Activated effector memory CD4-positive, alpha-beta T cell treated with anti-CD3 and anti-CD28 coated beads, Interleukin-2, amount 50 U/mL, for 16 hours (primary cell): ENCODE measurements around the gene SLC30A4.
"Not testable (repeated sequence)": the region's sequence is repeated elsewhere in the genome, so short reads cannot be mapped to it uniquely, and the experiment has no call there.

Experiments
- DNase-seq: peaks from one replicate; pipeline ENCODE4 v3.0.0-alpha.2; 2020

The SLC30A4 gene, protein sequence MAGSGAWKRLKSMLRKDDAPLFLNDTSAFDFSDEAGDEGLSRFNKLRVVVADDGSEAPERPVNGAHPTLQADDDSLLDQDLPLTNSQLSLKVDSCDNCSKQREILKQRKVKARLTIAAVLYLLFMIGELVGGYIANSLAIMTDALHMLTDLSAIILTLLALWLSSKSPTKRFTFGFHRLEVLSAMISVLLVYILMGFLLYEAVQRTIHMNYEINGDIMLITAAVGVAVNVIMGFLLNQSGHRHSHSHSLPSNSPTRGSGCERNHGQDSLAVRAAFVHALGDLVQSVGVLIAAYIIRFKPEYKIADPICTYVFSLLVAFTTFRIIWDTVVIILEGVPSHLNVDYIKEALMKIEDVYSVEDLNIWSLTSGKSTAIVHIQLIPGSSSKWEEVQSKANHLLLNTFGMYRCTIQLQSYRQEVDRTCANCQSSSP

DNA sequence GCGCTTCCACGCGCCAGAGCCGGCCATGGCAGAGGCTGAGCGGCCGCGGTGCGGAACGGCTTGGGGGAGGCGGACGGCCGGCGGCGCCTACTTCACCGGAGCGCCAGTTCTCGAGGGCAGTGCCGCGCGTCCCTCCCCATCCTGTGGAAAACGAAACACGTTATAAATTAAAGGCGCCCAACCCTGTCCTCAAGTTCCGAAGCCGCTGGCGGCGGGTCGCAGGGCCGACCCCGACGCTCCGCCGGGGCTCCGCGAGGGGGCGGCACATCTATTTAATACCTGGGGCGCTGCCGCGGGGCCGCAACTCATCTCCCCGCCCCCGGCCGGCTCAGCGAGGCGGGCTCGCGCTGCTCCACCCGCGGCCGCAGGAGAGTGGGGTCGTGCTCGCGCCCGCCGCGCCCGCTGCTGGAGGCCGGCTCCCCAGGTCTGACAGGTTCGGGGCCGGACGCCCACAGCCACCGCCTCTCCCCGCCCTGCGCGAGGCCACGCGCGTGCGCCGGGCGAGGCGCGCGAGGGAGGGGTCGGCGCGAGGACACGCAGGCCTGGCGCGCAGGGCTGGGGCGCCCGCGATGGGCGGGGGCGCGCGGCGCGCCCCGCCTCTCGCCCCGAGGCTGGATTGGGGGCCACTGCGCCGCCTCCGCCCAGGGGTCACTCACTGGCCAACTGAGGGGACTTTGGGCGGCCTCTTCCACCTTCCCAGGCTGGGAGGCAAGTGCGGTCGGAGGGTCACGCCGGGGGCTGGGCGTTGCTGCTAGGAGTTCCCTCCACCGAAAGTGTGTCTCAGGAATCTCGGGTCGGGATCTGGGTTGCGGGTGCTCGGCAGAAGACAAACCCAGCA, at the start of gene SLC30A4:
TSS of gene SLC30A4 (minus strand) at position 428 of the 838 bp plus-strand sequence. CDS start at position 27, 401 bp downstream.
- peak; percentile 87 for DNase-seq

DNA sequence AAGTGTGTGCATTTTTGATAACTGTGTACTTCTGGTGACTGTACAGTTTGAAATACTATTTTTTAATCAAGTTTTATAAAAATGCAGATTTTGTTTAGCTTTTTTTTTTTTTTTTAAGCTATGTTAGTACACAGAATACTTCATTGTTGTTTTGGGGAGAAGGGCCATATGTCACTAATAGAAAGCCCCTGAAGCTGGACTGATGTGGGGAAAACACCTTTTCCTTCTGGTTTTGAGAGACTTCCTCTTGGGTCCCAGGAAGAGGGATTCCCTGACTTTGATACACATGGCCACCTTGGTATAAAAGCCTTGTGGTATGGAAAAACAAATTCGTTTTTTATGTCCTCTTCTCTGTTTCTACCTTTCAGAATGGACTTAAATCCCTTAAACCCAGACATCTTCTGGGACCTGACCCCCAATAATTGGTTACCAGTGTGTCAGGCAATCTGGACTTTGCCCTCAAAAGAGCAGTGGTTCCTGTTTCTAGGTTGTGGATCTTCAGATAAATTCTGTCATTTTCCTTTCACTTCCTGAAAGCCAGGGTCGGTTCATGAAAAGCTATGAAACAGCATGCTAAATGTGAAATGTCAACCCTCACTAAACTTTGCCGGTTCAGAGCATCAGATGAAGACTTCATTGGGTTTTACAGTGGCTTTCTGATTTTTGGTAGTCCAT, 33.5 kb upstream of the SLC30A4 start:
- no peak for DNase-seq

DNA sequence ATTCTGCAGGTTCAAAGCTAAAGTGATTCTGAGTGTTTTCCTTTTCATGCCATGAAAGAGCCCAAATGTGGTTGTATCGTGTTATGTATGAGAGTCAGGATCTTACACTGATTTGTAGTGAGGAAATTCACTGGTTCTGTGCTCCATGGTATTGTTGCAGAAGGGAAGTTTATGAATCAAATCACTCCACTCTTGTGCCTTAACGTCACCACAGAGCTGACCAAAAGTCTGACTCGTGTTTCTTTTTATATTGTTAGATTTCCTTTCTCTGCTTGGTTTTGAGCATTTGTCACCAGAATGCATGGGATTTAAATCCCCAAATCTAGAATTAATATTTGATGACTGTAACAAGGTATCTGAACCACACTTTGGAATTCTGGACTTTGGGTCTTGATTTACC, 29.1 kb upstream of the SLC30A4 start:
- no peak for DNase-seq

DNA sequence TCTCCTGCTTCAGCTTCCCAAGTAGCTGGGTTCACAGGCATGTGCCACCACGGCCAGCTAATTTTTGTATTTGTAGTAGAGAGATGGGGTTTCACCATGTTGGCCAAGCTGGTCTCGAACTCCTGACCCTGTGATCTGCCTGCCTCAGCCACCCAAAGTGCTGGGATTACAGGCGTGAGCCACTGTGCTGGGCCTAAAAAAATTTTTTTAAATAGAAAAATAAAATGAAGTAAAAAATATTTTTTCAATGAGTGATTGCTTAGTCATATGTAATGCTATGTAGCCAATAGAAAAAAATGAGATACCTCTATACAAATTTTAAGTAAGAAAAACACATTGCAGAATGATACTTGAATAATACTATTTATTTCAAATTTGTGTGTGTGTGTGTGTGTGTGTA, 27.9 kb upstream of the SLC30A4 start:
- no peak for DNase-seq

DNA sequence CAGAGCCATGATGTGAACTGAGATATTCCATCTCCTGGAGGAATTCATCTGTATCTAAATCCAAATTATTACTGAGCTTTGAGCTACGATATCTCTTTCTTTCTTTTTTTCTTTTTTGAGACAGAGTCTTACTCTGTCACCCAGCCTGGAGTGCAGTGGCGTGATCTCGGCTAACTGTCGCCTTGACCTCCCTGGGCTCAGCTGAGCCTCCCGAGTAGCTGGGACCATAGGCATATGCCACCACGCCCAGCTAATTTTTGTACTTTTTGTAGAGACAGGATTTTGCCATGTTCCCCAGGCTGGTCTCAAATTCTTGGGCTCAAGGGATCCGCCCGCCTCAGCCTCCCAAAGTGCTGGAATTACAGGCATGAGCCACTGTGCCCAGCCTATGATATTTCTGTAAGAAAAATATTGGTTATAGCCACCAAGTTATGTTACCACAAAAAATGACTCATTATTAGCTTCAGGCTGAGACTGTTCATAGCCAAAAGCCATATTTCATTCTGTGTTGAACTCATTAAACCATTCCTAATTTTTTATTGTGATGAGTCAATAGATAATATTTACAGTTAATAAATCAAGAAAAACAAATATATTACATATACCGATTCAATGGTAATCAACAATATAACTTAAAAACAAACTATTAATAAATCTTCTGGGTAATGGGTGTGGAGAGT, 27.1 kb upstream of the SLC30A4 start:
- DNase-seq, result no peak

DNA sequence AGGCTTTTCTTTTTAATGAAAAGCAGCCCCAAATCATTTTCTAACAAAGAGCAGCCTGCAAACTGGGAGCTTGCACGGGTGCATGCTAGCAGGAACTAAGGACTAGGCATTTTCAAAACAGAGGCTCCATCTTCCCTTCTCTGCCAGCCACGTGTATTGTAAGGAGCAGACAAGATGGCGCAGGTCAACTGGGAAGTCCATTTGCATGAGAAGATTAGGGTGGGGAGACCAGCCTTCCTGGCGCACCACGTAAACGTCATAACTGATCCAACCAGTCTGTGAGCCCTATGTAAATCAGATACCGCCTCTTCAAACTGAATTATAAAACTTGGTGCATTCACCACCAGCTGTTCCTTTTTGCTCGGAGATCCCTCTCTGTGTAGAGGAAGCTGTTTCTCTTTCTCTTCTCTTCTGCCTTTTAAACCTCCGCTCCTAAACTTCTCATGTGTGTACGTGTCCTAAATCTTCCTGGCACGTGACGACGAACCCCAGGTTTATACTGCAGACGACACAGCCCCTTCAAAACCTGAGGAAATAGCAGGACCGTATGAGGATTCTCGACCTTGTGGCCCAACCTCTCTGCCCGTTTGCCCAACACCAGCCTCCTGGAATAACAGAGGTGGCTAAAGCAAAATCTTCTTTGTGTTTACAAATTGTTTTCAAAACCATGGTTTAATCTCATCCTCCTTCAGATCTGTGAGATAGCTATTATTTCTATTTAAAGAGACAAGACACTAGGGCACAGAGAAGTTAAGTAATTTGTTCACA, 26.4 kb upstream of the SLC30A4 start:
- DNase-seq, result no peak

DNA sequence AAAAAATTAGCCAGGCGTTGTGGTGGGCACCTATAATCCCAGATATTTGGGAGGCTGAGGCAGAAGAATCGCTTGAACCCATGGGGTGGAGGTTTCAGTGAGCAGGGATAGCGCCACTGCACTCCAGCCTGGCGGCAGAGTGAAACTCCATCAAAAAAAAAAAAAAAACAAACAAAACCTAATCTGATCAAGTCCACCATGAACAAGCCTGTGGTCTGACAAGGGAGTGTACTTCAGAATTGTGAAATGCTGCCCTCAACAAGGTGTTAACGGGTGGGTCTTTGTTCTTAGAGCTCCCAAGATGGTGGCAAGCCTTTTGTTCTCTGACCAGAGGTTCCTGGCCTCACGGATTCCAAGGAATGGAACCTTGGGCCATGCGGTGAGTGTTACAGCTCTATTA, 24.2 kb upstream of the SLC30A4 start:
- DNase-seq, result no peak

DNA sequence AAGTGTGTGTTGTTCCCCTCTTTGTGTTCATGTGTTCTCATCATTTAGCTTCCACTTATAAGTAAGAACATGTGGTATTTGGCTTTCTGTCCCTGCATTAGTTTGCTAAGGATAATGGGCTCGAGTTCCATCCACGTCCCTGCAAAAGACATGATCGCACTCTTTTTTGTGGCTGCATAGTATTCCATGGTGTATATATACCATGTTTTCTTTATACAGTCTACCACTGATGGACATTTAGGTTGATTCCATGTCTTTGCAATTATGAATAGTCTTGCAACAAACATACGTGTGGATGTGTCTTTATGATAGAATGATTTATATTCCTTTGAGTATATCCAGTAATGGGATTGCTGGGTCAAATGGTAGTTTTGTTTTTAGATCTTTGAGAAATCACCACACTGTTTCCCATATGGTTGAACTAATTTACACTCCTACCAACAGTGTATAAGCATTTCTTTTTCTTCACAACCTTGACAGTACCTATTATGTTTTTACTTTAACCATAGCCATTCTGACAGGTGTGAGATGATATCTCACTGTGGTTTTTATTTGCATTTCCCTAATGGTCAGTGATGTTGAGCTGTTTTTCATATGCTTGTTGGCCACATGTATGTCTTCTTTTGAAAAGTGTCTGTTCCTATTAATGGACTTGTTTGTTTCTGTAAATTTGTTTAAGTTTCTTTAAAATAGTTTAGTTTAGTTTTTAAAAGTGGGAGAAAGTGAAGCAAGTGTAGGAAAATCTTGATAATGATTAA, 21.9 kb upstream of the SLC30A4 start:
- DNase-seq, result no peak

DNA sequence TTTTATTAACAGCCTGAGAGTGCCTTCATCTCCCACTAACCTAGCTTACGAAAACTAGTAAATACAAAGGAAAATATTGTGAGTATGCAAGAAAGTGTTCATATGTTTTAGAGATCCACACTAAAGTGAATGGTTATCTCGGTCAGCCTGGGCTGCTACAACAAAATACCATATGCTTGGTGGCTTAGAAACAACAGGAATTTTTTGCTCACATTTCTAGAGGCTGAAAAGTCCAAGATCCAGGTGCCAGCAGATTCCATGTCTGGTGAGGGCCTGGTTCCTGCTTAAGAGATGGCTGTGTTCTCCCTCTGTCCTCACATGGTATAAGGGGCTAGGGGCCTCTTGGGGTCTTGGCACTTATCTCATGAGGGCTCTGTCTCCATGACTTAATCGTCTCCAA, 20.5 kb upstream of the SLC30A4 start:
- no peak for DNase-seq

DNA sequence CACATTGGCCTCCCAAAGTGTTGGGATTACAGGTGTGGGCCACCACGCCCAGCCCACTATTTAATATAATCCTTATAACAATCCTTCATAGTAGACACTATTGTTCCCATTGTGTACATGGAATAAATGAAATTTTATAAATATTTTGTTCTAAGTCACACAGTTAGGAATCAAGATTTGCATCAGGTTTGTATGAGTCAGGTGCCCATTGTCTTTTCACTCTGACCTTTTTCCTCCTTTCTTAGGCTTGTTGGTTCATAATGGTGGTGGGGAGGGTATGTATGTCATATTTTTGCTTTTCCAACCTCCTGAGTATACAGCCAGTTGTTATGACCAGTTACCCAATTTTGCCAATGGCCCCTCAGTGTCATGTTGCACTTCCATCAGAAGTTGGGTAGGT, 18.0 kb upstream of the SLC30A4 start:
- no peak for DNase-seq

DNA sequence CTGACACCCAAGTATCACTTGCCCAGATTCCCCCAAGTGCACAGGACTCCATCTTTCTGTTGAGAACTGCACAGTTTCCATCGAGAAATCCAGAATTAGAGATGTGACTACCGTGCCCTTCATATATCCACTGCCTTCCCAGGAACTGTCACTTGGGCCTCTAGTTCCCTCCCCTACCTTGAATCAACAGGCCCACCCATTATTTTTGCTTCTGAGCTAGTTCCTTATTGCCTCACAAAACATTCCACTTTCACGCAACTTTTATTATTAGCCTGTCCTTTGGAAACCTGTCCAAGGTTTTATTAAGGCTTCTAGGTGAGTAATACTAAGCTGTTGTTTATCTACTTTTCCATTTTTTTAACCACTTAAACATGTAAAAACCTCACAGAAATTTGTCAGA, 17.1 kb upstream of the SLC30A4 start:
- no peak for DNase-seq

DNA sequence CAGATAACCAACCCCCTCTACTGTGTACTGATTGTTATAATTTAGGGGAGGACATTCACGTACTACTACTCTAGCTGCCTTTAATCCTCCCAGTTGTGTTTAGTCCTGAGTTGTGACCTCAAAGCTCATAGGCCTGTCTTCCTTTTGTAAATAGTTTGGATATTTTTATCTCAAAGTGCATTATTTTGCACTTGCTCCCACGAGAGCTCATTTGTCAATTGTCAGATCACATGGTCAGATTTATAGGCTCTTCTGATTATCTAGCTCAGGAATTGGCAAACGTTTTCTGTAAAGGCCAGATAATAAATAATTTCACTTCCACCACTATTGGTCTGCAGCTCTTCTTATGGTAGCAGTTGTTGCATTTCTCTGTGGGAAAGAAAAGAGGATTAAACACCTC, 14.4 kb upstream of the SLC30A4 start:
- no peak for DNase-seq

DNA sequence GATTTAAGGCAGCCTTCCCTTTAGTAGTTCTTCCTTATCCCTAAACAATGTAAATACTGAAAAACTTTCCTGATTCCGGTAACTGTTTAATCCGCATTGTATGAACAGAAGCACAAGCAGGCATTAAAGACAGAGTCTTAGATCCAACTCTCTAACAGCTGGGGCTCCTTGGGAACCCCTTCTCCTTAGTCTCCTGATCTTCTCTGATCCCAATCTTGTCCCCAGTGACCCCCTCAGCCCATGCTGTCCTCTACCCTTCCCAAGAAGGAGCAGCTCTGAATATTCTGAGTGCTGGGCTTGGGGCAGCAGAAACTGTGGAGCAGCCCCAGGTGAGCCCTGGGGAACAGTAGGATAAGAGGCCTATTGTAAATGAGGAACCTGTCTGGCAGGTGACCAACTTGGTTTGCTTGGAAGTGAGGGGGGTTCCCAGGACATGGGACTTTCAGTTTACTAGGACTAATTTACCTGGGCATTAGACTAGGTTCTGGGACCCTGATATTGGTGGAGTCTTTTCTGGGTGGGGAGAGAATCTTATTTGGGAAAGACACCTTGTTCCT, 13.0 kb upstream of the SLC30A4 start:
- no peak for DNase-seq

DNA sequence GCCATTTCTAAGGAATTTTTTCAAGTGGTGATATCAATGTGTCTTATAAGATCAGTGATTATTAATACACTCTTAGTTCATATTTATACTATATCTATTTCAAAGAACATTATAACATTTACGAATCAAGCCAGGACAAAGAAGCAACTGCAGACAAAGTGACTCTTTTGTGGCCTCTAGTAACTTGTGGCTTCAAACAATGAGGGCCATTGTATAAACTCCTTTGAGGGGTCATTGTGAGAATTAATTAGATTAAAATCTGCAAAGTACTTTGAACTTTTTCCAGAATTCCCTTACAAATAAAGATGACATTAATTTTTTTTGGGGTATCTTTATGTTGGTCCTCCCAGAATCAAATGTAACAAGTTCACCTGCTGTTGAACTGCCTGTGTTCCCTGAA, 12.3 kb upstream of the SLC30A4 start:
- DNase-seq, result no peak

DNA sequence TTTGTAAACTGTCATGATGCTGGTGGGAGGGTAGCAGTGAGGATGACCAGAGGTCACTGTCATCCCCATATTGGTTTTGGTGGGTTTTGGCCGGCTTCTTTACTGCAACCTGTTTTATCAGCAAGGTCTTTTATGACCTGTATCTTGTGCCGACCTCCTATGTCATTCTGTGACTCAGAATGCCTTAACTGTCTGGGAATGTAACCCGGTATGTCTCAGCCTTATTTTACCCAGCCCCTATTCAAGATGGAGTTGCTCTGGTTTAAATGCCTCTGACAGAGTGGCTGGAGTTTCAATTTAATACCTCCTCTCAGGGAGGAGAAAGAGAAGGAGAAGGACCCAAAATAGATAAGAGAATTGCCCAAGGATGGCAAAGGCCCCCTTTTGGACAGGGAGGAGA, 10.3 kb upstream of the SLC30A4 start:
- DNase-seq, result not testable (repeated sequence)

DNA sequence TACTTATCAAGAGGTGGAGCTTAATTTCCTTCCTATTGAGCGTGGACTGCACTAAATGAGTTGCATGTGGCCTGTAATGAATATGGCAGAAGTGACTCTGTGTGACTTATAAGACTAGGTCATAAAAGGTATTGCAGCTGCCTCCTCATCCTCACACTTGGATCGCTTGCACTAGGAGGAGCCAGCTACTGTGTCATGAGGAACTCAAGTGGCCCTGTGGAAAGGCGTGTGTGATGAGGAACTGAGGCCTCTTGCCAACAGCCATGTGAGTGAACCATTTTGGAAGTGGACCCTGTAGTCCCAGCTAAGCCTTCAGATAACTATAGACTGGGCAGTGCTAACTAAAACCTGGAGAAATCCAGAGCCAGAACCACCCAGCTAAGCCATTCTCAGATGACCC, 7.1 kb upstream of the SLC30A4 start:
- DNase-seq, result no peak

DNA sequence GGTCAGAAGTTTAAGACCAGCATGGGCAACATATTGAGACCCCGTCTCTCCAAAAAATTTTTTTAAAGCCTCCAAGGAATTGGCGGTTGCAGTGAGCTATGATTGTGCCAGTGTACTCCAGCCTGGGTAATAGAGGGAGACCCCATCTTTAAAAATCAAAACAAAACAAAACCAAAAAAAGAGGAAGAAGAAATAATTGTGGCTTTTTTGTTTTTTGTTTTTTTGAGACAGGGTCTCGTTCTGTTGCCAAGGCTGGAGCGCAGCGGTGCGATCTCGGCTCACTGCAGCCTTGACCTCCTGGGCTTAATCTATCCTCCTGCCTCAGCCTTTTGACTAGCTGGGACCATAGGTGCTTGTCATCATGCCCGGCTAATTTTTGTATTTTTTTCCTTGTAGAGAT, 4.5 kb upstream of the SLC30A4 start:
- DNase-seq, result no peak

DNA sequence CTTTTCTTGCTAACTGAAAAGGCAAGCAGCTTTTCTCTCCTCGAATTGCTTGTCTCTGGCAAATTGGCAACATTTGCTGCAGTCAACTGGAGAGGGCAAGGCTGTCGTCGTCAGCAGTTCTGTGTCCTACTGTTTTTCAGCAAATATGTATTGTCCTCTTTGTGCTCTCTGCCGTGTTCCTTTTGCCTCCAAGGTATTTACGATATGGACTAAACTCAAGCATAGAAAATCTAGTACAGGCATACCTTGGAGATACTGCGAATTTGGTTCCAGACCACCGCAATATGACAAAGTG, 558 bp upstream of the SLC30A4 start:
- DNase-seq, result no peak

DNA sequence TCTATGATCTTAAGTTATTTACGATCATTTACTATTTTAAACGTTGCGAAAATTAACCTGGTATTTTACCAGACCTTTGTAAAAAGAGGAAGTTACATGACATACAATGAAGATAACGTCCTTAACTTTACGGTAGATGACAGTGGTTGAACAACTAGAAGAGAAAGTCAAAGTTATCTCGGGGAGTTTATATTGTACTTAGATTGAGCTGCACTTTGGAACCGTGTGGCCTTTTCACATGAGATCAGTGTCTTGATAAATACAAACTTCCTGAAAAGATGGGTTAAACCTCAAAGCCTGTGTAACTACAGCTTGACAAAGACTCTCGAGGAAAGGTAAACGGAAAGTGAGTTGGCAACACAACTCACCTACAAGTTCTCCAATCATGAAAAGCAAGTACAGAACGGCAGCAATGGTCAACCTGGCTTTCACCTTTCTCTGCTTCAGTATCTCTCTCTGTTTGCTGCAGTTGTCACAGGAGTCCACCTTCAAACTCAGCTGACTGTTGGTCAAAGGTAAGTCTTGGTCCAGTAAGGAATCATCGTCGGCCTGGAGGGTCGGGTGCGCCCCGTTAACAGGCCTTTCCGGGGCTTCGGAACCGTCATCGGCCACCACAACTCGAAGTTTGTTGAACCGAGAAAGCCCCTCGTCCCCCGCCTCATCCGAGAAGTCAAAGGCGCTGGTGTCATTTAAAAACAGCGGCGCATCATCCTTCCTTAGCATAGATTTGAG, 793 bp downstream of the SLC30A4 start:
- no peak for DNase-seq

DNA sequence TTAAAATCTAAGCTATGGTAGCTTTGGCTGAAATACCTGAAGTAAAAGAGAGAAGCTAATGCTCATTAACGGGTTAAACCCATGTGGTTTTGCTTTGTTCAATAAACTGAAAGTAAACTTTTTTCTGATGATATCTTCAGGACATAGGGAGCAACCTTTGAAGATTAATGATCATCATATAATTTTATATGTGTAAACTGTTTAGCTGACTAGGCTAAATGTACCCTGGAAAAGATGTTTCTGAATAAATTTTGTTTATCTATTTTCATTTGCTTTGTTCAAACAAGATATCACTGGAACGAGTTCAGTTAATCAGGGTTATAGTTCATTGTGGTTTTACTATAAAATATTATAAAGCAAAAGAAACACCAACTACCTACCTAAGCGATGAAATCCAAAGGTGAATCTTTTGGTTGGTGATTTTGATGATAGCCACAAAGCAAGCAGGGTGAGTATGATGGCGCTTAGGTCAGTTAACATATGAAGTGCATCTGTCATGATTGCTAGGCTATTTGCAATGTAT, 11.7 kb downstream of the SLC30A4 start:
- DNase-seq, result no peak
